Astrocyte of the spinal cord (primary cell): Measurements from ENCODE around the gene GUCY2D.
A peak's percentile ranks its signal among the peaks of the same experiment; 100 is the strongest.

Experiments used
- DNase-seq: peaks from one replicate; pipeline ENCODE4 v3.0.0; 2011; ENCODE audit warnings: low read depth, low spot score
- H3K4me3 ChIP-seq: 2 replicates; pipeline ENCODE4 v1.5.1; 2011; ENCODE audit warnings: low read depth, mild to moderate bottlenecking, low read length, moderate library complexity
- CTCF ChIP-seq: IDR thresholded peaks from 2 replicates; pipeline ENCODE4 v1.5.1; 2012; ENCODE audit warnings: low read depth, mild to moderate bottlenecking, low read length, inconsistent platforms
- in situ Hi-C: cut with HindIII; loops from 2 replicates; pipeline ENCODE4 v1.10.0; 2017; ENCODE audit warnings: low sequenced_read_pairs

GUCY2D gene

GRCh38 chr17:8002721-8003593 lies 542 bp downstream of the GUCY2D start:
- DNase-seq: no peak
- in situ Hi-C loops: no loop called here
- TF ChIP-seq CTCF: peak; percentile 1
- no peak overlapping the region for H3K4me3 ChIP-seq

GRCh38 chr17:8003594-8004181 lies 1.3 kb downstream of the GUCY2D start:
- TF ChIP-seq CTCF: no peak
- DNase-seq: no peak
- in situ Hi-C loops: no loop called here
- no peak overlapping the region for H3K4me3 ChIP-seq

GRCh38 chr17:8004899-8005298 lies 2.5 kb downstream of the GUCY2D start:
- TF ChIP-seq CTCF: no peak
- in situ Hi-C loops: no loop called here
- peak; percentile 9 for DNase-seq
- no peak overlapping the region for H3K4me3 ChIP-seq

GRCh38 chr17:8005357-8005756 lies 2.9 kb downstream of the GUCY2D start:
- no peak for TF ChIP-seq CTCF
- in situ Hi-C loops: no loop called here
- DNase-seq: no peak
- no peak overlapping the region for H3K4me3 ChIP-seq

- H3K4me3 ChIP-seq: no peak overlapping the region
- DNase-seq: no peak
- no peak for TF ChIP-seq CTCF
- in situ Hi-C loops: no loop called here
Observed at GRCh38 chr17:8005967-8006730, 3.7 kb downstream of the GUCY2D start.

- no peak for DNase-seq
- no peak overlapping the region for H3K4me3 ChIP-seq
- in situ Hi-C loops: no loop called here
- TF ChIP-seq CTCF: no peak
Observed at GRCh38 chr17:8006836-8007680, 4.6 kb downstream of the GUCY2D start.
